SU-DHL-6 (cell line): ENCODE data around the gene ZGLP1.

Source experiments
- H2AFZ ChIP-seq: fragments of 200-600 bp; sonication (generic); 2 replicates; pipeline ENCODE4 v1.6.1; 2014; ENCODE audit warnings: low read depth, mild to moderate bottlenecking, moderate library complexity, mixed read lengths, antibody characterized with exemption, low read length; ENCODE audit not compliant: severe bottlenecking
- H3F3A ChIP-seq: fragments of 200-600 bp; shearing (Covaris generic); 2 replicates; pipeline ENCODE4 v1.6.0; 2016; ENCODE audit warnings: antibody characterized with exemption, mild to moderate bottlenecking; ENCODE audit not compliant: insufficient read depth
- H3K27ac ChIP-seq: fragments of 200-600 bp; sonication (generic); 2 replicates; pipeline ENCODE4 v1.5.1; 2016; ENCODE audit warnings: low read depth, mild to moderate bottlenecking, low read length, moderate library complexity, mixed read lengths
- H3K27me3 ChIP-seq: fragments of 200-600 bp; sonication (generic), shearing (Covaris generic); 2 replicates; pipeline ENCODE4 v1.6.0; 2014; ENCODE audit warnings: mild to moderate bottlenecking, low read length
- H3K36me3 ChIP-seq: fragments of 200-600 bp; sonication (generic); 2 replicates; pipeline ENCODE4 v1.6.1; 2014; ENCODE audit warnings: mild to moderate bottlenecking, low read length, mixed read lengths
- H3K4me2 ChIP-seq: fragments of 300-600, 200-600 bp; shearing (Covaris generic), sonication (generic); 2 replicates; pipeline ENCODE4 v1.6.0; 2014; ENCODE audit warnings: low read length, low read depth, mild to moderate bottlenecking; ENCODE audit not compliant: poor library complexity, severe bottlenecking
- H3K4me3 ChIP-seq: fragments of 200-600 bp; sonication (generic); 2 replicates; pipeline ENCODE4 v1.5.1; 2014; ENCODE audit warnings: antibody characterized with exemption, low read length, mild to moderate bottlenecking, mixed read lengths; ENCODE audit not compliant: insufficient read depth, poor library complexity, severe bottlenecking
- H3K79me2 ChIP-seq: fragments of 200-600 bp; sonication (generic); 2 replicates; pipeline ENCODE4 v1.6.1; 2014; ENCODE audit warnings: mild to moderate bottlenecking, low read length, moderate library complexity; ENCODE audit not compliant: insufficient read depth
- H3K9ac ChIP-seq: fragments of 200-600 bp; sonication (generic); 2 replicates; pipeline ENCODE4 v1.7.0; 2014; ENCODE audit warnings: mild to moderate bottlenecking, low read length
- H3K9me2 ChIP-seq: fragments of 200-600 bp; sonication (generic); replicated peaks from 2 replicates; pipeline ENCODE4 v1.6.1; 2014; ENCODE audit warnings: low read length; ENCODE audit not compliant: insufficient read depth
- H3K9me3 ChIP-seq: fragments of 200-600 bp; sonication (generic); 2 replicates; pipeline ENCODE4 v1.6.1; 2014; ENCODE audit warnings: low read length, mixed read lengths; ENCODE audit not compliant: insufficient read depth
- H4K20me1 ChIP-seq: fragments of 200-600 bp; sonication (generic); 2 replicates; pipeline ENCODE4 v1.6.1; 2014; ENCODE audit warnings: low read depth, mild to moderate bottlenecking, antibody characterized with exemption, low read length, moderate library complexity, mixed read lengths
- CTCF ChIP-seq: fragments of 200-600 bp; sonication (generic); IDR thresholded peaks from one replicate; pipeline ENCODE4 v1.5.1; 2017; ENCODE audit warnings: antibody characterized with exemption, mild to moderate bottlenecking, low read length, moderate library complexity; ENCODE audit not compliant: insufficient read depth, poor library complexity, severe bottlenecking
- EZH2phosphoT487 ChIP-seq: fragments of 200-600 bp; sonication (generic), shearing (Covaris generic); conservative IDR thresholded peaks from 2 replicates; pipeline ENCODE4 v1.6.1; 2018; ENCODE audit warnings: mild to moderate bottlenecking, antibody characterized with exemption, low read length, moderate library complexity, mixed read lengths

ZGLP1 gene

GRCh38 chr19:10329555-10329954 is 19.9 kb upstream of the ZGLP1 start:
- Histone ChIP-seq H3K9me2 (no peaks in the 10 kb centered on the region), H4K20me1 (peaks cover 4% of the 10 kb centered on the region; the same call in 1 of the 2 replicates), H3F3A (no peaks in the 10 kb centered on the region), H3K9me3 (no peaks in the 10 kb centered on the region), H3K27me3 (no peaks in the 10 kb centered on the region), H3K36me3 (0 out of 2 replicates have a peak, but pooled peaks cover 2% of the 10 kb centered on the region), H3K4me2 (no peak overlapping the region), H3K27ac (no peak overlapping the region), H3K4me3 (no peak overlapping the region), H3K9ac (no peak overlapping the region), H3K79me2 (peaks cover 55% of the 10 kb centered on the region), H2AFZ (no peak overlapping the region)
- TF ChIP-seq CTCF (no peak), EZH2phosphoT487 (no peak)

DNA sequence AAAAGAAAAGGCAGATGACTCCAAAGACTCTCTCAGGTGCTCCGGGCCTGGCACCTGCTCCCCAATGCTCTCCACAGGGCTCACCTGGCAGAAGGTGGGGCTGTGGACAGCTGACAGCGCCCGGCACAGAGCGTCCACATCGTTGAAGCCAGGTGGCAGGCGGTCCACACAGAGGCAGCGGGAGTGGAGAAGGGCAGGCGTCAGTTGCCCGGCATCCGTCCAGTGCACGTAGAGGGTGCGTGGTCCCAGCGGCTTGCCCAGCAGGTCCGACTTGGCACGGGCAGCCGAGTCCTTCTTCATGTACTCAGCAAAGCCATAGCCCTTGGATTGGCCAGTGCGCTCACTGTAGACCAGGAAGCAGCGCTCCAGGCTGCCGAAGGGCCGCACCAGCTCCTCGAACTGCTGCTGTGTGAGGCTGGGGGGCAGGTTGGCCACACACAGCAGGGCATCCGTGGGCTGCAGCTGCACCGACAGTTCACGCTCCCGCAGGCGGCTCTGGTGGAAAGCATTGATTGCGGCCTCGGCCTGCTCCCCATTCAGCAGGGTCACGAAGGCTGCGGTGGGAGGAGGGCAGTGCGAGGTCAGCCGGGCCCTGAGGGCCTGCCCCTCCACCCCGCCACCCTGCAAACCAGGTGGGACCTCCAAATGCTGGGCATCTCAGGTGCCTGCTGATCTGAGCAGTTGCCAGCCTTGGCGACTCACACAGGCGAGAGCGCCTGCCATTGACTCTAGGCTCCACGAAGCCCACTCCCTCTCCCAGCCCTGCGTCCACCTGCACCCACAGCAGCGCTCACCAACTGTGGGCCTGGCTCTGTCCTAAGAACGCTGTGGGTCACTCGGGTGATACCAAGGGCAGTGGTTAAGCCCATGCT is 19.2 kb upstream of the ZGLP1 start:
- TF ChIP-seq EZH2phosphoT487, result no peak
- TF ChIP-seq CTCF, result no peak
- H3K4me3 ChIP-seq, result no peak overlapping the region
- no peak overlapping the region for H3K9ac ChIP-seq
- no peak overlapping the region for H3K27ac ChIP-seq
- no peaks in the 10 kb centered on the region for H3K27me3 ChIP-seq
- no peaks in the 10 kb centered on the region for H3K9me3 ChIP-seq
- 0 out of 2 replicates have a peak, but pooled peaks cover 2% of the 10 kb centered on the region for H3K36me3 ChIP-seq
- H3F3A ChIP-seq, result no peaks in the 10 kb centered on the region
- H2AFZ ChIP-seq, result no peak overlapping the region
- peaks cover 50% of the 10 kb centered on the region for H3K79me2 ChIP-seq
- peaks cover 4% of the 10 kb centered on the region; the same call in 1 of the 2 replicates for H4K20me1 ChIP-seq
- H3K4me2 ChIP-seq, result no peak overlapping the region
- H3K9me2 ChIP-seq, result no peaks in the 10 kb centered on the region

GRCh38 chr19:10327793-10328192 is 18.2 kb upstream of the ZGLP1 start:
- Histone ChIP-seq H3K4me2 (no peak overlapping the region), H3F3A (no peaks in the 10 kb centered on the region), H3K27ac (no peak overlapping the region), H3K36me3 (0 out of 2 replicates have a peak, but pooled peaks cover 2% of the 10 kb centered on the region), H3K27me3 (no peaks in the 10 kb centered on the region), H3K9ac (no peak overlapping the region), H2AFZ (no peak overlapping the region), H3K9me2 (no peaks in the 10 kb centered on the region), H3K79me2 (peaks cover 45% of the 10 kb centered on the region), H3K4me3 (no peak overlapping the region), H3K9me3 (no peaks in the 10 kb centered on the region), H4K20me1 (peaks cover 4% of the 10 kb centered on the region; the same call in 1 of the 2 replicates)
- TF ChIP-seq EZH2phosphoT487 (no peak), CTCF (no peak)
